ENCODE results near the gene COX18.

The COX18 gene

GRCh38 chr4:73068491-73069337, 802 bp downstream of the COX18 start:
- Mint-ChIP-seq H3K27me3 (no peaks in the 10 kb centered on the region), H3K36me3 (ENCODE audit: low read depth) (peaks cover 66% of the 10 kb centered on the region), H3K9me3 (no peaks in the 10 kb centered on the region), H3K27ac (peak overlapping the region; percentile 97), H3K4me1 (ENCODE audit: low read depth) (peaks cover 57% of the 10 kb centered on the region), H3K4me3 (peak overlapping the region; percentile 93)
- no peak for DNase-seq

DNA sequence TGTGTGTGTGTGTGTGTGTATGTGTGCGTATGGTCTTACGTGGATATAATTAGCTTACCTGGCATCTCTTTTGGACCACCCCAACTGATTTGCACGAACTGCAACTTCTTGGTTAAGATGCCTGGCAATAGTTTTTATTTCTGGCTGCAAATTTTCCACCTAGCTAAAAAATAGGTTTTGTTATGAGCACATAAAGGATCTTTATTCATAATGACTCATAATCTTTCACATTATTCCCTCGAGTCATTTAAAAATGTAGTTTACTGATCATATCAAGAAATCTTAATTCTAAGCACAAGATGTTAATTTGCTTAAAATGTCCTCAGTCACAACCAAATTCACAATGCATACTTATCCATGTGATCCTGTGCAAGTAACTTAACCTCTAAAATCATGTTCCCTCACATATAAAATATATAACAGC, 1.5 kb downstream of the COX18 start:
- Mint-ChIP-seq H3K9me3 (no peaks in the 10 kb centered on the region), H3K27me3 (no peaks in the 10 kb centered on the region), H3K4me1 (ENCODE audit: low read depth) (peaks cover 62% of the 10 kb centered on the region), H3K4me3 (peak overlapping the region; percentile 93), H3K36me3 (ENCODE audit: low read depth) (peaks cover 65% of the 10 kb centered on the region), H3K27ac (peak overlapping the region; percentile 97)
- no peak for DNase-seq

- Mint-ChIP-seq H3K27me3 (no peaks in the 10 kb centered on the region), H3K36me3 (ENCODE audit: low read depth) (peaks cover 67% of the 10 kb centered on the region), H3K27ac (peak overlapping the region; percentile 97), H3K9me3 (no peaks in the 10 kb centered on the region), H3K4me3 (peak overlapping the region; percentile 60), H3K4me1 (ENCODE audit: low read depth) (peaks cover 58% of the 10 kb centered on the region)
- DNase-seq = no peak
These were observed 2.6 kb downstream of the COX18 start for GRCh38 chr4:73066928-73067327.

DNA sequence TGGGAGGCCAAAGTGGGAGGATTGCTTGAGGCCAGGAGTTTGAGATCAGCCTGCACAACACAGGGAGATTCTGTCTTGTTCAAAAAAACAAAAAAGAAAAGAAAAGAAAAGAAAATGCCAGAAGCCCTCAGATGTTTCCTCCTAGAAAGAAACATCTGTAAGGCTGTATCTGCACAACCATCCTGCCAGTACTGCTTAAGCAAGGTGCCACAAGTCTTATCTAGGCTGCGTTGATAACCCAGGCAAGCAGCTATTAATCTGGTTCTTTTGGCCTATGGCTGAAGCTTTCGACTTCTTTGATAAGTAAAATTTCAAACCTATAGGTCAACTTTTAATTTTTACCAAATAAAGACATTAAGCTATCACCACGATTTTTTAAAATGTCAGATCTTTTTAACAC, 3.1 kb downstream of the COX18 start:
- H3K4me1 Mint-ChIP-seq (ENCODE audit: low read depth) = peaks cover 58% of the 10 kb centered on the region
- peak overlapping the region; percentile 97 for H3K27ac Mint-ChIP-seq
- H3K27me3 Mint-ChIP-seq = no peaks in the 10 kb centered on the region
- peaks cover 71% of the 10 kb centered on the region for H3K36me3 Mint-ChIP-seq (ENCODE audit: low read depth)
- no peaks in the 10 kb centered on the region for H3K9me3 Mint-ChIP-seq
- peak overlapping the region; percentile 41 for H3K4me3 Mint-ChIP-seq
- DNase-seq = no peak

GRCh38 chr4:73064536-73064935, 5.0 kb downstream of the COX18 start:
- no peak overlapping the region for H3K4me3 Mint-ChIP-seq
- H3K4me1 Mint-ChIP-seq (ENCODE audit: low read depth) = peaks cover 48% of the 10 kb centered on the region

DNA sequence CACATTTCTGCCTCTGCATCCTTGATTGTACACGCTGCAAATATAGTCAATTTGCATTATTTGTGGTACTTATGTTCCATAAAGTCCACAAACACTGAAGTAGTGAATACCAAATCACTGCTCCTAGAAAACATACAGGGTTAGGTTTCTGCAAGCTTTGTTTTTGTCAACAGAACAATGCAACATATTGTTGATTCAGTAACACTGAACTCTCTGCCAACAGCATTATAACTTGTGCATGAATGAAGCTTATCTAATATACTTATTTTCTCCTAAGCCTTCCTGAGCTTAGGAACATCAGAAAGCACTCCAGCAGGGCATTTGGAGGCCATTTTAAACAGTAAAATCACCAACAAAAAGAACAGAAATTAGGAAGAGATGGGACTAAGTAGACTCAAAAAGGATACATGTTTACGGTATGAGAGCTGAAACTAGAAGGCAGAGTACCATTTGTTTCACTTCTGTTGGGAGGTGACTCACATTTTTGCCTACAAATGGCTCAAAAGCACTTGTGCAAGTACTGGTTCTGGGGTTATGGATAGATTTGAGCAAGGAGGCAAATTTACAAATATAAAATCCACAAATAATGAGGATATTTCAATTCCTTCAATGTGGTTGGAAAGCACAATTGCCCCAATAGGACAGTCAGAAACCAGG, 14.1 kb downstream of the COX18 start:
- Mint-ChIP-seq H3K36me3 (ENCODE audit: low read depth) (peaks cover 76% of the 10 kb centered on the region), H3K4me1 (ENCODE audit: low read depth) (peaks cover 24% of the 10 kb centered on the region), H3K27ac (peak overlapping the region; percentile 70), H3K9me3 (no peaks in the 10 kb centered on the region), H3K27me3 (no peaks in the 10 kb centered on the region), H3K4me3 (no peak overlapping the region)
- DNase-seq = no peak

More at GRCh38 chr4:73064536-73064935, 5.0 kb downstream of the COX18 start:
- Mint-ChIP-seq H3K9me3 (no peaks in the 10 kb centered on the region), H3K27me3 (no peaks in the 10 kb centered on the region), H3K27ac (peak overlapping the region; percentile 51), H3K36me3 (ENCODE audit: low read depth) (peaks cover 89% of the 10 kb centered on the region)
- DNase-seq = no peak

- Mint-ChIP-seq H3K4me3 (no peak overlapping the region), H3K36me3 (ENCODE audit: low read depth) (peaks cover 62% of the 10 kb centered on the region), H3K9me3 (no peaks in the 10 kb centered on the region), H3K27me3 (no peaks in the 10 kb centered on the region), H3K4me1 (ENCODE audit: low read depth) (peaks cover 24% of the 10 kb centered on the region), H3K27ac (no peak overlapping the region)
- DNase-seq = no peak
These were observed 15.5 kb downstream of the COX18 start for GRCh38 chr4:73053974-73054480.

DNA sequence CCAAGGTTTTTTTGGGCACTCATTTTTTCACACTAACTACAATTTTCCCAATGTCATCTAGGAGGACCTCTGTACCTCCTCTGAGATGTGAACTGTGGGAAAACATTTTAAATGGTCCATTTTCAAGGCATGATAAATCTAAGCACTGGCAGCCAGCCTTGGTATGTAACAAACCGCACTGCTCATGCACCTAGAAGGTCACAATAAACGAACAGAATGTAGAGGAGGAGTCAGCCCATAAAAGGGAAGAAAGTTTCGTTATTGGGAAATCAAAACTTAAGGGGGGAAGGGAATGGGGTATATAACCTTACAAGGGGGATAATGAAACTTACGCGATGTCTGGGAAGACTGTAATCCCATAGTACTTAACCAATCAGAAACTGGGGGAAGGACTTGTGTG, 16.4 kb downstream of the COX18 start:
- Mint-ChIP-seq H3K9me3 (no peaks in the 10 kb centered on the region), H3K36me3 (ENCODE audit: low read depth) (peaks cover 53% of the 10 kb centered on the region), H3K4me1 (ENCODE audit: low read depth) (peaks cover 24% of the 10 kb centered on the region), H3K27ac (no peak overlapping the region), H3K4me3 (no peak overlapping the region), H3K27me3 (no peaks in the 10 kb centered on the region)
- no peak for DNase-seq

DNA sequence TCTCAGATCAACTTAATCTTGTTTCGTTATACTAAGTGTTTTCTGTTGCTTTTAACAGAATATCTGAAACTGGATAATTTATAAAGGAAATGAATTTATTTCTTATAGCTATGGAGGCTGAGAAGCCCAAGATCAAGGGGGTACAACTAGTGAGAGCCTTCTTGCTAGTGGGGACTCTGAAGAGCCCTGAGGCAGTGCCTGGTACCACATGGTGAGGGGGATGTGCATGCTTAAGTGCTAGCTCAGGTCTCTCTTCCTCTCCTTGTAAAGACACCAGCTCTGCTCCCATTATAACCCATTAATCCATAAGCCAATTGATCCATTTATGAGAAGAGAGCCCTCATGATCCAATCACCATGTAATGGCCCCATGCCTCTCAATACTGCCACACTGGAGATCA, 17.9 kb downstream of the COX18 start:
- Mint-ChIP-seq H3K27me3 (no peaks in the 10 kb centered on the region), H3K36me3 (ENCODE audit: low read depth) (peaks cover 40% of the 10 kb centered on the region), H3K4me3 (no peak overlapping the region), H3K9me3 (no peaks in the 10 kb centered on the region), H3K27ac (no peak overlapping the region), H3K4me1 (ENCODE audit: low read depth) (peaks cover 24% of the 10 kb centered on the region)
- no peak for DNase-seq

DNA sequence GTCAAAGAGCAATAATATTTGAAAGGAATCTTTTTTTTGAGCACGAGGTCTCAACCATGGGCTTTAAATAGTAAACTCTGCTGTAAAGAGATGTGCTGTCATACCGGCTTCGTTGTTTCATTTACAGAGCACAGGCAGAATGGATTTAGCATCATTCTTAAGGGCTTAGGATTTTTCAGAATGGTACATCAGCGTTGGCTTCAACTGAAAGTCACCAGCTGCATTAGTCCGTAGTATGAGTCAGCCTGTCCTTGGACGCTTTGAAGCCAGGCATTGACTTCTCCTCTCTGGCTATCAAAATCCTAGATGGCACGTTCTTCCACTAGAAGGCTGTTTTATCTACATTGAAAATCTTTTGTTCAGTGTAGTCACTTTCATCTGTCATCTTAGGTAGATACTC, 23.6 kb downstream of the COX18 start:
- Mint-ChIP-seq H3K27ac (no peak overlapping the region), H3K4me3 (no peak overlapping the region), H3K36me3 (ENCODE audit: low read depth) (peaks cover 3% of the 10 kb centered on the region), H3K4me1 (ENCODE audit: low read depth) (peaks cover 3% of the 10 kb centered on the region), H3K27me3 (peaks cover 8% of the 10 kb centered on the region), H3K9me3 (no peaks in the 10 kb centered on the region)
- no peak for DNase-seq

DNA sequence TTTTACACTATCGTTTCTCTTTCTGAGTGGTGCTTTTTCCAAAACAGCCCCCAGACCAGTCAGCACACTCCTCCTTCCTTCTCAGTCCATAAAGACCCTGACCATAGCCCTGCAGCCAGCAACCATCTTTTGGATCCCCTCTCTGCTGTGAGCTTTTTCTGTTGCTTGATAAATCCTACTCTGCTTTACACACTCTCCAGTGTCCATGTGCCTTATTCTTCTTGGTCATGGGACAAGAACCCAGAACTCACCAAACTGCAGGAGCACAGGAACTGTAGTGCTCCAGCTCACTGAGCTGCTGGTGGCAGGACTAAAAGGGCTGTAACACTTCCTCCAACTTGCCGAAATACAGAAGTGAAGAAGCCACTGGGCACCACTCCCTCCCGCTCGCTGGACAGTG, 32.5 kb downstream of the COX18 start:
- H3K27ac Mint-ChIP-seq = peak overlapping the region; percentile 9
- H3K9me3 Mint-ChIP-seq = peaks cover 4% of the 10 kb centered on the region
- DNase-seq = no peak
- peaks cover 11% of the 10 kb centered on the region for H3K27me3 Mint-ChIP-seq
- H3K4me1 Mint-ChIP-seq (ENCODE audit: low read depth) = peaks cover 21% of the 10 kb centered on the region
- H3K4me3 Mint-ChIP-seq = no peak overlapping the region
- H3K36me3 Mint-ChIP-seq (ENCODE audit: low read depth) = no peaks in the 10 kb centered on the region

- Mint-ChIP-seq H3K36me3 (ENCODE audit: low read depth) (no peaks in the 10 kb centered on the region), H3K4me1 (ENCODE audit: low read depth) (peaks cover 21% of the 10 kb centered on the region), H3K9me3 (peaks cover 4% of the 10 kb centered on the region), H3K27me3 (peaks cover 6% of the 10 kb centered on the region), H3K4me3 (no peak overlapping the region), H3K27ac (peak overlapping the region; percentile 27)
- no peak for DNase-seq
These were observed 33.4 kb downstream of the COX18 start for GRCh38 chr4:73036123-73036522.

- Mint-ChIP-seq H3K4me3 (no peak overlapping the region), H3K36me3 (ENCODE audit: low read depth) (no peaks in the 10 kb centered on the region), H3K27ac (no peak overlapping the region)
These were observed 34.6 kb downstream of the COX18 start for GRCh38 chr4:73034896-73035295.

DNA sequence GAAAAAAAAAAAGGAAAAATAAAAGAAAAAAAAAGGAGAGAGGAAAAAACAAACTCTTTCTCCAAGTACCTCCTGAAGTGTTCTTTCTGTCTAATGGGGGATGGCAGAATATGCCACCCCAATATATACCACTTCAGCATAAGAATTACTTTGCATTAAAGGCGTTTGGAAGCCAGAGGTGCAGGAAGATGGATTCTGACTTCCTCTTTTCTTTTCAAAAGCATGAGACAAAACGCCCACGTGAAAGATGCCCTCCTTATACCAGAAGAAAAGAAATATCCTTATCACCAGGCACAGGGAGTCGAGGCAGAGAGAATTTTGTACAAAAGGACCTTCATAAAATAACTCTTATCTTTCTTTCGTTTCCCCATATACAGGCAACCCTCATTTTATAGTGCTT, 40.9 kb downstream of the COX18 start:
- no peak overlapping the region for H3K4me3 Mint-ChIP-seq
- no peaks in the 10 kb centered on the region for H3K27me3 Mint-ChIP-seq
- H3K36me3 Mint-ChIP-seq (ENCODE audit: low read depth) = no peaks in the 10 kb centered on the region
- no peaks in the 10 kb centered on the region for H3K4me1 Mint-ChIP-seq (ENCODE audit: low read depth)
- no peaks in the 10 kb centered on the region for H3K9me3 Mint-ChIP-seq
- H3K27ac Mint-ChIP-seq = no peak overlapping the region
- no peak for DNase-seq

More at GRCh38 chr4:73034896-73035295, 34.6 kb downstream of the COX18 start:
- Mint-ChIP-seq H3K9me3 (peaks cover 4% of the 10 kb centered on the region), H3K27me3 (peaks cover 3% of the 10 kb centered on the region), H3K4me1 (ENCODE audit: low read depth) (peaks cover 21% of the 10 kb centered on the region)
- no peak for DNase-seq

- H3K4me1 Mint-ChIP-seq (ENCODE audit: low read depth) = no peaks in the 10 kb centered on the region
- H3K36me3 Mint-ChIP-seq (ENCODE audit: low read depth) = no peaks in the 10 kb centered on the region
- H3K9me3 Mint-ChIP-seq = no peaks in the 10 kb centered on the region
- no peak overlapping the region for H3K27ac Mint-ChIP-seq
- no peak for DNase-seq
- peaks cover 7% of the 10 kb centered on the region for H3K27me3 Mint-ChIP-seq
- H3K4me3 Mint-ChIP-seq = no peak overlapping the region
These were observed 47.9 kb downstream of the COX18 start for GRCh38 chr4:73021634-73022033.

Measured in activated T-cell treated with anti-CD3 and anti-CD28 coated beads, Interleukin-2, amount 50 U/mL, for 24 hours (primary cell).